Left lung (tissue), 10 donors: ENCODE results near the gene ZNF816. TPM values are rescaled to one million over a fixed set of nuclear protein-coding genes. Genes with fewer than 3 reads are reported as not detected.
"Not testable (repeated sequence)": the region's sequence is repeated elsewhere in the genome, so short reads cannot be mapped to it uniquely, and the experiment has no call there.

ENCODE experiments used
- ATAC-seq: fragments of 200-7000 bp; cut with Tn5 transposase; one replicate; pipeline ENCODE4 v1.9.1; 2020; ENCODE audit warnings: moderate library complexity
- DNase-seq, 4 donors: peaks; one replicate each; pipeline ENCODE4 v3.0.0-alpha.2; 2013 to 2020
- H3K27ac ChIP-seq, 2 donors: fragments of 200-600 bp; sonication (generic) in 1 of 2; one replicate each; pipeline versions ENCODE4 v1.5.0 to v1.8.0; 2020 to 2021
- H3K27me3 ChIP-seq, 2 donors: fragments of 200-600 bp; sonication (generic) in 1 of 2; one replicate each; pipeline versions ENCODE4 v1.5.0 to v1.8.0; 2020 to 2021
- H3K36me3 ChIP-seq, 2 donors: fragments of 200-600 bp; sonication (generic) in 1 of 2; one replicate each; pipeline versions ENCODE4 v1.5.0 to v1.8.0; 2020 to 2021
- H3K4me1 ChIP-seq, 2 donors: fragments of 200-600 bp; one replicate each; pipeline ENCODE4 v1.8.0; 2021
- H3K4me3 ChIP-seq, 2 donors: fragments of 200-600 bp; sonication (generic) in 1 of 2; one replicate each; pipeline versions ENCODE4 v1.5.0 to v1.8.0; 2020 to 2021; ENCODE audit warnings: mild to moderate bottlenecking in 1 of 2
- H3K9me3 ChIP-seq, 2 donors: fragments of 200-600 bp; sonication (generic) in 1 of 2; one replicate each; pipeline versions ENCODE4 v1.5.0 to v1.8.0; 2020 to 2021
- CTCF ChIP-seq, 2 donors: fragments of 200-600 bp; sonication (generic) in 1 of 2; IDR thresholded peaks; one replicate each; pipeline versions ENCODE4 v1.5.0 to v1.8.0; 2021; ENCODE audit warnings: antibody characterized with exemption in 2 of 2
- intact Hi-C, 2 donors: fragments of 100-400 bp; cut with DNase I; formaldehyde crosslinking; loops; one replicate each; pipeline versions ENCODE4 v1.11.2 to v1.14.2; 2022
- polyA plus RNA-seq, 6 donors: library from polyadenylated mRNA; unstranded; fragments of 120-200 nt; gene quantifications; one replicate each; pipeline ENCODE4 v1.2.1, GENCODE V29; 2013; ENCODE audit not compliant: insufficient read length in 6 of 6
- total RNA-seq, 2 donors: library from RNA; stranded (reverse); fragmentation: NEBNext Ultra II Directional; extraction: Animal tissue kit (Norgen Biotek cat#: 25700); gene quantifications; one replicate each; pipeline ENCODE4 v1.2.1, GENCODE V29; 2021
- donor health status: DM: no; HTN: yes; CAD: no.
- donor health status: DM: no; HTN: no; CAD: no.

ZNF816 gene
- total and polyA plus RNA-seq, 8 donors, result 10.9 to 23.3 (median 17.8) TPM

DNA sequence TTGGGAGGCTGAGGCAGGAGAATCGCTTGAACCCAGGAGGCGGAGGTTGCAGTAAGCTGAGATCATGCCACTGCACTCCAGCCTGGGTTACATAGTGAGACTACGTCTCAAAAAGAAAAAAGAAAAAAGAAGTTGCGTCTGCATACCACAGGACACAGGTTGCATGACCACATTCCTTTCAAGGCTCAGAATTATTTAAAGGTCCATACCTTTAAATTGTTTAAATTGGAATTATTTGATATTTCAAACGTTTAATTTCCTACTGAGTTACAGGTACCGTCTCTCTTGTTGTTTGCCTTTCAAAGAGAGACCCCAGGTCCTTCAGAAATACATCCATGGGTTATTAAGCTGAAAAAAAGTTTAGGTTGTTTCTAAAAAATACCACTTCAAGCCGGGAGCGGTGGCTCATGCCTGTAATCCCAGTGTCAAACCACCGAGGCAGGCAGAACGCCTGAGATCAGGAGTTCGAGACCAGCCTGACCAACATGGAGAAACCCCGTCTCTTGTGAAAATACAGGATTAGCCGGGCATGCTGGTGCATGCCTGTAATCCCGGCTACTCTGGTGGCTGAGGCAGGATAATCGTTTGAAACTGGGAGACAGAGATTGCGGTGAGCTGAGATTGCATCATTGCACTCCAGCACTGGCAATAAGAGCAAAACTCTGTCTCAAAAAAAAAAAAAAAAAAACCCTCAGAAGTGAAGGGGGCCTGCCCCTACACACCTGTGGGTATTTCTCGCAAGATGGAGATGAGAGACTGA lies 18.6 kb downstream of the ZNF816 start:
- Histone ChIP-seq H3K4me1 (peaks cover 0 to 28% of the 10 kb centered on the region in 2 donors), H3K27me3 (no peaks in the 10 kb centered on the region), H3K36me3 (no peaks in the 10 kb centered on the region), H3K9me3 (peaks cover 2 to 43% of the 10 kb centered on the region in 2 donors), H3K4me3 (no peak overlapping the region), H3K27ac (no peak overlapping the region)
- DNase-seq (peak in 1 of 4 donors; percentile 48), ATAC-seq (peak; percentile 27)
- intact Hi-C loops, result no loop called here
- no peak for TF ChIP-seq CTCF (IDR thresholded peaks at IDR 0.05)

DNA sequence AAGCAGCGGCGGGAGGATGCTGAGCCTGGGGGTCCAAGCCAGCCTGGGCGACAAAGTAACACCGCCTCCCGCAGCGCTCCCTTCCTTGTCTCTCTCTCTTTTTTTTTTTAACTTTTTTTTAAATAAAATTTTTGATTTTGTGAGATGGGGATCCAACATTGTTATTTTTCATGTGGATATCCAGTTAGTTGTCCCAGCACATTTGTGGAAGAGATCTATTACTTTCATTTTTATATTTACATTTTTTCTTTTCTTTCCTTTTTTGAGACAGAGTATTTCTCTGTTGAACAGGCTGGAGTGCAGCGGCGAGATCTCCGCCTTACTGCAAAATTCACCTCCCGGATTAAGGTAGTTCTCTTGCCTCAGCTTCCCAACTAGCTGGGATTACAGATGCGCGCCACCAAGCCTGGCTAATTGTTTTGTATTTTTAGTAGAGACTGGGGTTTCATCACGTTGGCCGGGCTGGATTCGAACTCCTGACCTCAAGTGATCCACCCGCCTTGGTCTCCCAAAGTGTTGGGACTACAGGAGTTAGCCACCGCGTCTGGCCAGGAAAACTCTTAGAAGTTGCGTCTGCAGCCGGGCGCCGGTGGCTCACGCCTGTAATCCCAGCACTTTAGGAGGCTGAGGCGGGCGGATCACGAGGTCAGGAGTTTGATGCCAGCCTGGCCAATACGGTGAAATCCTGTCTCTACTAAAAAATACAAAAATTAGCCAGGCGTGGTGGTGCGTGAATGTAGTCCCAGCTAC lies 19.4 kb downstream of the ZNF816 start:
- Histone ChIP-seq H3K27ac (peak overlapping the region; percentile 57 to 84), H3K36me3 (no peaks in the 10 kb centered on the region), H3K4me1 (peaks cover 0 to 29% of the 10 kb centered on the region in 2 donors), H3K4me3 (peak overlapping the region; percentile 69 to 71), H3K27me3 (no peaks in the 10 kb centered on the region), H3K9me3 (peaks cover 0 to 35% of the 10 kb centered on the region in 2 donors)
- no peak for TF ChIP-seq CTCF (IDR thresholded peaks at IDR 0.05)
- ATAC-seq (no peak), DNase-seq (no peak)
- intact Hi-C loops, result no loop called here

DNA sequence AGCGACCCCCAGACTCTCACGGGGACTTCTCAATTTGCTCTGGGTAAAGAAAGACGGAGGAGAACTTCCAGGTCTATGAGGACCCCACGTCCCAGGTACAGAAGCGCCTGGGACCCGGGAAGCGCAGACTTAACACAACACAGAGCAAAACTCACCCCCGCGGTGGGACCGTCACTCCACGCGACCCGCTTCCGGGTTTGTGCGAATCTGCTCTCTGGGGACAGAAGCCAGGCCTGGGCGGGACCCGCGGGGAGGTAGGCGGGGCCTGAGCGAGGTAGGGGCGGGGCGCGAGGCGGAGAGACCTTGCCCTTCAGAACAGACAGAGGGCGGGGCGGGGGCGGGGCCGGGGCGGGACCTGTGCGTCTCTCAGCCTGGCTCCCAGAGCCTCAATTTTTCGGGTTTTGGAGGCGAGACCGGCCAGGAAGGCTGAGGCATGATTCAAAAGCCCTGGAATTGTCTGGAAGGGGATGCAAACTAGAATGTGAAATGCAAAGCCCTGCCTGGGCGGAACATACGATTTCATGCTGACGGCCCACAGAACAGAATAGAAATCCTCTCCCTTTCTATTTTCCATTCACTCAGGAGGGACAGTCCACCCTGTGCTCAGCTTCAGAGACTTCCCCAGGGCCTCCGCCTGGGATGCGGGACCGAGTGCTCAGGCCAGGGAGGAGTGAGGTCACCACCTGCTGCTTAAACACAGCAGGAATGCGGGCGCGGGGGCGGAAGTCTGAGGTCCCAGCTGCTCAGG lies 20.1 kb downstream of the ZNF816 start:
- H3K4me1 ChIP-seq, result peaks cover 0 to 29% of the 10 kb centered on the region in 2 donors
- ATAC-seq (peak; percentile 98), DNase-seq (peak; percentile 84 to 98 (median 94))
- H3K36me3 ChIP-seq, result no peaks in the 10 kb centered on the region
- H3K27ac ChIP-seq, result peak overlapping the region; percentile 70 to 84
- H3K4me3 ChIP-seq, result peak overlapping the region; percentile 69 to 71
- no peak for TF ChIP-seq CTCF (IDR thresholded peaks at IDR 0.05)
- intact Hi-C loops, result no loop called here
- peaks cover 0 to 28% of the 10 kb centered on the region in 2 donors for H3K9me3 ChIP-seq
- no peaks in the 10 kb centered on the region for H3K27me3 ChIP-seq

DNA sequence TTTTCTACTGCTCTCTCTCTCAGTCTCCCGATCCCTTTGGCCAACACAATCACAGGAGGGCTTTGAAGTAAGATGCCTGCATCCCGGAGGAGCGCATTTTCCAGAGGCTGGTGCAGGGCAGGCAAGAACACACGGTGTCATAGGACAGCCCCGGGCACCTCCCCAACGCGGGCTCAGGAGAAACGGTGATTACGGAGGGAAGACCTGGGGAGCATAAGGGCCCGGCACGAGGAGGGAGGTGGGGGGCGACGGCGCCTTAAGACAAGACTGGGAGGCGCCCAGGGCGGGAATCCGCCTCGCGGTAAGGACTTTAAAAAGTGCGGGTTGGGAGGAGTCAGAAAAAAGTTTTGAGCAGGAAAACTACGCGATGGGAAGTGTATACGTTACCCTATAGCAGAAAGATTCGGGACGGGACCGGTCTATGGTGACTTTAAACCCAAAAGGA lies 20.7 kb downstream of the ZNF816 start:
- ATAC-seq (peak; percentile 34), DNase-seq (peak in 3 of 4 donors; percentile 27 to 76 (median 40))
- Histone ChIP-seq H3K27ac (peak overlapping the region; percentile 70 to 84), H3K27me3 (no peaks in the 10 kb centered on the region), H3K9me3 (peaks cover 0 to 22% of the 10 kb centered on the region in 2 donors), H3K36me3 (peaks cover 0 to 4% of the 10 kb centered on the region in 2 donors), H3K4me3 (peak overlapping the region; percentile 69 to 71), H3K4me1 (peaks cover 0 to 33% of the 10 kb centered on the region in 2 donors)
- TF ChIP-seq CTCF (IDR thresholded peaks at IDR 0.05), result no peak
- intact Hi-C loops, result no loop called here

DNA sequence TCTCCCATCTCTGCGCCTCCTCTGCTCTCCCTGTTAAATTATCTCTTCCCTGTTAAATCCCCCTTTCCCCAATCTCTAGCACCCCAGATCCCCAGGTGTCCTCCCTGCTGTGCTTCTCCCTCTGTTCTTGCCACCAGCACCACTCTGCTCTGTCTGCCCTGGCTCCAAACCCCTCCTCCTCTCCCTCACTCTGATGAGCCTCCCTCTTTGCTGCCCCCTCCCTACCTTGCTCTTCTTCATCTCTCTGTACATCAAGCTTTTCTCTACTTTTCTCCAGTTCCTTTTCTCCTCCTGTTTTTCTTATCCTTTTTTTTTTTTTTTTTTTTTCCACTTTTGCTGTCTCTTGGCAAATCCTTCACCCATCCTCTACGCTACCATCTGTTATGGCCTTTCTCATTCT lies 21.2 kb downstream of the ZNF816 start:
- Histone ChIP-seq H3K4me1 (peaks cover 0 to 38% of the 10 kb centered on the region in 2 donors), H3K9me3 (peaks cover 0 to 17% of the 10 kb centered on the region in 2 donors), H3K4me3 (peak overlapping the region; percentile 69 to 71)
- H3K36me3 ChIP-seq, ATAC-seq, DNase-seq, intact Hi-C loops, H3K27me3 ChIP-seq, H3K27ac ChIP-seq: not testable (repeated sequence)

DNA sequence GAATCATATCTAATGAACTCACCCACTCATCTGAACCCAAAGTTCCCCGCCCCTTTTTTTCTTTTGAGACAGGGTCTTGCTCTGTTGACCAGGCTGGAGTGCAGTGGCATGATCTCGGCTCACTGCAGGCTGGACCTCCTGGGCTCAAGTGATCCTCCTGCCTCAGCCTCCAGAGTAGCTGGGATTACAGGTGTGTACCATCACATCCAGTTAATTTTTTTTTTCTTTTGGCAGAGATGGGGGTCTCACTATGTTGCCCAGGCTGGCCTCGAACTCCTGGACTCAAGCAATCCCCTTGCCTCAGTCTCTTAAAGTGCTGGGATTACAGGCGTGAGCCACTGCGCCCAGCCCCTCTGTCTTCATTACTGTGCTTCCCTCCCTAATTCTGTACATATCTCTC lies 21.8 kb downstream of the ZNF816 start:
- ATAC-seq, DNase-seq, intact Hi-C loops, H3K27me3 ChIP-seq, H3K27ac ChIP-seq, H3K4me3 ChIP-seq, H3K36me3 ChIP-seq: not testable (repeated sequence)
- peaks cover 4 to 42% of the 10 kb centered on the region in 2 donors for H3K4me1 ChIP-seq
- peaks cover 0 to 13% of the 10 kb centered on the region in 2 donors for H3K9me3 ChIP-seq
